Esophagus squamous epithelium (tissue), 4 donors: ENCODE data around the gene LEFTY2.

Source experiments
- POLR2A ChIP-seq, 4 donors: fragments of 450-650 bp; IDR thresholded peaks; one replicate each; pipeline ENCODE4 v1.6.1; 2017; ENCODE audit warnings: antibody characterized with exemption in 4 of 4, mild to moderate bottlenecking in 4 of 4, moderate library complexity in 3 of 4
- TF ChIP-seq, protein P1 (sequence below), 6 experiments: fragments of 450-650 bp in 4 of 6; fragments of 200-600 bp in 2 of 6; sonication (generic) in 2 of 6; IDR thresholded peaks; one replicate each; pipeline ENCODE4 v1.5.1; 2016 to 2019; ENCODE audit warnings: antibody characterized with exemption in 6 of 6, mild to moderate bottlenecking in 4 of 6, moderate library complexity in 4 of 6

DNA sequence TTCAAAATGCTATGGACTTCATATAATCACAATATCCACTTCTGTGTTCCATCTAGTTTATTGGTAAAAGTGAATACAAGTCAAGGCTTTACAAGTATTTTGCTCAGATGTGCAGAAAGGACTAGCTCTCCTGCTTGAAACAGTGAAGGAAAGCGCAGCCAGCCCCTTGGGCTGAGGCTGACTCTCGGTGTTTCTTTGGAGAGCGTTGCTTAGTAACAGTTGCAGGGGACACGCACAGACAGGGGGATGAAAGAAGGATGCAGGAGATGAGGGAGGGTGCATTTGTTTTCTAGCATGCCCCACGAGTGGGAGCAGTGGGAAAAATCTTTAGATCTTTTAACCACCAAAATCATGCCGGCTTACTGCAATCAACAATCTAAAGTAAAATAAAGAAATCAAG, 26.1 kb downstream of the LEFTY2 start:
- TF ChIP-seq, protein P1, sequence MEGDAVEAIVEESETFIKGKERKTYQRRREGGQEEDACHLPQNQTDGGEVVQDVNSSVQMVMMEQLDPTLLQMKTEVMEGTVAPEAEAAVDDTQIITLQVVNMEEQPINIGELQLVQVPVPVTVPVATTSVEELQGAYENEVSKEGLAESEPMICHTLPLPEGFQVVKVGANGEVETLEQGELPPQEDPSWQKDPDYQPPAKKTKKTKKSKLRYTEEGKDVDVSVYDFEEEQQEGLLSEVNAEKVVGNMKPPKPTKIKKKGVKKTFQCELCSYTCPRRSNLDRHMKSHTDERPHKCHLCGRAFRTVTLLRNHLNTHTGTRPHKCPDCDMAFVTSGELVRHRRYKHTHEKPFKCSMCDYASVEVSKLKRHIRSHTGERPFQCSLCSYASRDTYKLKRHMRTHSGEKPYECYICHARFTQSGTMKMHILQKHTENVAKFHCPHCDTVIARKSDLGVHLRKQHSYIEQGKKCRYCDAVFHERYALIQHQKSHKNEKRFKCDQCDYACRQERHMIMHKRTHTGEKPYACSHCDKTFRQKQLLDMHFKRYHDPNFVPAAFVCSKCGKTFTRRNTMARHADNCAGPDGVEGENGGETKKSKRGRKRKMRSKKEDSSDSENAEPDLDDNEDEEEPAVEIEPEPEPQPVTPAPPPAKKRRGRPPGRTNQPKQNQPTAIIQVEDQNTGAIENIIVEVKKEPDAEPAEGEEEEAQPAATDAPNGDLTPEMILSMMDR (IDR thresholded peaks at IDR 0.05), result no peak
- TF ChIP-seq POLR2A (IDR thresholded peaks at IDR 0.05), result no peak
